ENCODE data around the gene TMEM125.

GRCh38 chr1:43316738-43317520 is 47.1 kb downstream of the TMEM125 start:
- TF ChIP-seq CTCF (IDR thresholded peaks at IDR 0.05; ENCODE audit: insufficient read depth, low read length, poor library complexity, severe bottlenecking), result no peak
- TF ChIP-seq EZH2phosphoT487 (conservative IDR thresholded peaks at IDR 0.05; ENCODE audit: low read length), result no peak

Measured in SU-DHL-6 (cell line).